Inflammatory macrophage treated with lipopolysaccharide for 1 hour (primary cell): ENCODE measurements around the gene BMPR1A.
A peak's percentile ranks its signal among the peaks of the same experiment; 100 is the strongest.
"Not testable (repeated sequence)": the region's sequence is repeated elsewhere in the genome, so short reads cannot be mapped to it uniquely, and the experiment has no call there.

Source experiments
- DNase-seq, 2 donors: peaks; one replicate each; pipeline ENCODE4 v3.0.0-alpha.2; 2020 to 2022

Gene BMPR1A

DNA sequence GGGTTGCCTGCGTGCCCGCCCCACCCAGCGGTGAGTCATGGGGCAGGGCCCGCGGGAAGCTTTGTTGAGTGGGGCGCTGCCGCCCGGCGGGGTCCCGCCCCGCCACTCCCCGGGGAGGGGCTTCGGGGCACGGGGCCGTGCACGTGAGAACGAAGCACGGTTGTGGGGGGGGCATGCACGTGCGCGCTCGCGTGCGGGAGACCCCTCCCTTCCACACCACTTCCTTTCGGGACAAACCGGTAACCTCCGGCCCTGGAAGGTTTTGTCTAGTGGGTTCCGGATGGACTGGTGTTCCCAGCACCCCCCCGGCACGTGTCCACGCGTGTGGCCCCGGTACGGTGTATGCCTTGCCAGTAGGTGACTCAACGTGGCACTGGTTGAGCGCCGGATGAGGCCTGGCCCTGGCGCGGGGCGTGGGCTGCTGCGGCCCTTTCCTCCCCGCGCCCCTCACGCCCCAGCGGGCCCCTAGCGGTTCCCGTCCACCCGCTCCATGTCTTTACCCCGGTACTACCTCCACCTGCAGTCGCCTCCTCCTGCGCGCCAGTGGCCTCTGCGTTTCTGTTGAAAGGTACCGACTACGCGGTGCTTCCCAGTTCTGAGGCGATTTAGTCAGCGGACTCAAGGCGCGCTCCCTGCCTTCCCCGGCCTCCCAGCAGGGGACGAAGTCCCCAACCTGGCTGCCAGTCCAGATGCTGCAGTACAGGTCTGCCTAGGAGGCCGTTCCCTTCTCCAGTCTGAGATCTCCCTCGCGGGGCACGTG, 215.0 kb downstream of the BMPR1A start:
- DNase-seq, result peak; percentile 74 to 85

DNA sequence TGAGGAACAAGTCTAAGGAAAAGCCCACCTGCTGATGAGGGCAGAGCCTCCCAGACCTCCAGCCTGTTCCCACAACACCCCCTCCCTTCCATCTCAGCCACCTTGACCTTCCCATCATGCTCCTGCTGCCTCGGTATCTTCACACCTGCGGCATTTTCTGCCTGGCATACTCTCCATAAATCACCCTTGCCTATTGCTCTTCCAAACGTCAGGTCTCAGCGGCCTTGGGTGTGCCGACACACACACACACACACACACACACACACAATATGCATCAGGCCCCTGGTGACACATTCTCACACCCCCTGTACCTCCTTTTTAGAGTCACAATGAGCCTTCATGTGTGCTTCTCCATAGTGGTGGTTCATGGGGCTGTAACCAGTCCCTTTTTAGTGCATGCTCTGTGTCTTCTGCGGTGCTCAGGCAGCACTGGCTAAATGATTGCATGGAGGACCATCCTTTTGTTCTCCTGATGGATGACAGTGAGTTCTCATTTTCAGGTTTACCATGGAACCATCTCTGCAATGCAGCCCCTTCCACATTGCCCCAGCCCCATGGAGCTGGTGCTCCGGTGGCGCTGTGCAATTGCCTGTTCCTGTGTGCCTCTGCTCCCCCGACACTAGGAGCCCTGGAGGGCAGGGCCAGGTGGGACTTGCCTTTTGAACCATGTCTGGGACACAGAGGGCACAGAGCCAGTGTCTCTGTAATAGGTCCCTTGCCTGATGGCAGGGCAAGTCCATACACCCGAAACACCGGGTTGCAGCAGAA, 216.4 kb downstream of the BMPR1A start:
- DNase-seq, result no peak

DNA sequence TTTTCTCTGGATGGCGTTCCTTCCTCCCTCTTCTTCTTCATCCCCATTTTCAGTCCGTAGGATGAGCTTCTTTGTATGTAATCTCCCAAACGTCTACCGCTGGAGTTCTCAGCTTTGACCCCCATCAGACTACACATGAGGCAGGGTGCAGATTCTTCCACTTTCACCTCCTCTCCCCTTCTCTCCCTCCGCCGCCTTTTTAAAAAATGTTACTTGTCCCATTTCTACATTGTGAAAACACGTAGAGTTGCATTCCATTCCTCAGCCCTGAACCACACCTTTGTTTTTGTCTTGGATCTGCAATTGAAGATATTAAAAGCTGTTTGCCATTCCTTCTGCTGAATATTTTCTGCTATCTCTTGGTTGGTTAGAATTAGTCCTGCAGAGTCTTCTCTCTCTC, 218.1 kb downstream of the BMPR1A start:
- DNase-seq, result no peak

DNA sequence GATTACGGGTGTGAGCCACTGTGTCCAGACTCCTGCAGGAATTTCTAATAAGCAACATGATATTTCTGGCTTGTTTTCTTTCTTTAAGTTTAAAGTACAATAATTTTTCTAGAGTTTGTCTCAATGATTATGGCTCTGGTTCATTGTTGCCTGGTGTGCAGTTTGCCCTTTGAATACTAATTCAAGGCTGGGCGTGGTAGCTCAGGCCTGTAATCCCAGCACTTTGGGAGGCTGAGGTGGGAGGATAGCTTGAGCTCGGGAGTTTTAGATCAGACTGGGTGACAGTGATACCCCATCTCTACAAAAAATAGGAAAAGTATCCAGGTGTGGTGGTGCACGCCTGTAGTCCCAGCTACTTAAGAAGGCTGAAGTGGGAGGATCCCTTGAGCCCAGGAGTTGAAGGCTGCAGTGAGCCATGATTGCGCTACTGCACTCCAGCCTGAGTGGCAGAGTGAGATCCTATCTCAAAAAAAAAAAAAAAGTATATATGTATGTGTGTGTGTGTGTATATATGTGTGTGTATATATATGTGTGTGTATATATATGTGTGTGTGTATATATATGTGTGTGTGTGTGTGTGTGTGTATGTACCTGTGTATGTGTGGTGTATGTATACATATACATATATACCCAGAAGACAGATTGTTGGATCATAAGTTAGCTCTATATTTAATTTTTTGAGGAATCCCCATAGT, 220.1 kb downstream of the BMPR1A start:
- DNase-seq, result no peak

DNA sequence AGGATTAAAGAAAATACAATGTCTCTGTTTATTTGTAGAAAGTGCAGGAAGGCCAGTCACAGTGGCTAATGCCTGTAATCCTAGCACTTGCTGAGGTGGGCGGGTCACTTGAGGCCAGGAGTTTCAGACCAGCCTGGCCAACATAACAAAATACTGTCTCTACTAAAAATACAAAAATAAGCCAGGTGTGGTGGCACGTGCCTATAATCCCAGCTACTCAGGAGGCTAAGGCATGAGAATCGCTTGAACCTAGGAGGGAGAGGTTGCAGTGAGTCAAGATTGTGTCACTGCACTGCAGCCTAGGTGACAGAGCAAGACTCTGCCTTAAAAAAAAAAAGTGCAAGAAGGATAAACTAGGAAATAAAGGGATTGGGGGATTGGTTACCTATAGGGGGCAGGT, 222.0 kb downstream of the BMPR1A start:
- DNase-seq, result not testable (repeated sequence)

DNA sequence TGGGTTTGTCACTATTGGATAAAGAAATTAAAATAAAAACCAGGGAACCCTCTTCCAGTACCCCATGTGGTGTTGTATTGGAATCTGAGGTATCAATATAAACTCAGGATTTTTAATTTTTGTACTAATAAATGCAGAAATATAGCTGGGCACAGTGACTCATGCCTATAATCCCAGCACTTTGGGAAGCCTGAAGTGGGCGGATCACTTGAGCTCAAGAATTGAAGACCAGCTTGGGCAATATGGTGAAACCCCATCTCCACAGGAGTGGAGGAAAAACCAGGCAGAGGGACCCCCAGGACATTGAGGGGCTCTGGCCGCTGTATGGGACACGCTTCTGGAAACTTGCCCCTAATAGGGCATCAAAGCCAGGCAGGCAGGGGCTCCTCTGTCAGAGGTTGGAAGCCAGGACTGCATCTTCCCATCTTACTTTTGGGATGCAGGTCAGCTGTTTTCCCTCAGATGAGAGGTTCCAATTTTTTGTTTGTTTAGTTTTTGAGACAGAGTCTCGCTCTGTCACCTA, 222.9 kb downstream of the BMPR1A start:
- DNase-seq, result no peak

DNA sequence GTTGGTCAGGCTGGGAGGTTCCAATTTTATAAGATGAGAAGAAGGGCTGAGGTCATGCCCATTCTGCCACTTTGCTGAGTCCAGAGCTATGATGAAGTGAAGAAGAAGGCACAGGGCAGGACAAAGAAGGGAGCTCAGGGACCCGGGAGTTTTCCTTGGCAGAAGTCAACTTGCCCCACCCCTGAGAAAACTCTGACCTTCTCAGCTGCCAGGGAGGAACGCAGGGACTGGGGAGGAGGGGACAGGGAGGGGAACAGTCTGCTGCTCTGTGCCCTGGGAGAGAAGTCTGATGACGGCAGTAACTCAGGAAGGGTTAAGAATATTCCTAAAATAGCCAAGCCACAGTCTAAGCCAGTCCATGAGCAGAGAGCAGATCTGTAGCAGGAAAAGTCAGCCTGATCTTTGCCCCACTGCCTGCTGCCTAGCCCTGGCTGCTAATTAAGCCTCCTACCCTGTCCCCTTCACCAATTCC, 223.6 kb downstream of the BMPR1A start:
- DNase-seq, result no peak

DNA sequence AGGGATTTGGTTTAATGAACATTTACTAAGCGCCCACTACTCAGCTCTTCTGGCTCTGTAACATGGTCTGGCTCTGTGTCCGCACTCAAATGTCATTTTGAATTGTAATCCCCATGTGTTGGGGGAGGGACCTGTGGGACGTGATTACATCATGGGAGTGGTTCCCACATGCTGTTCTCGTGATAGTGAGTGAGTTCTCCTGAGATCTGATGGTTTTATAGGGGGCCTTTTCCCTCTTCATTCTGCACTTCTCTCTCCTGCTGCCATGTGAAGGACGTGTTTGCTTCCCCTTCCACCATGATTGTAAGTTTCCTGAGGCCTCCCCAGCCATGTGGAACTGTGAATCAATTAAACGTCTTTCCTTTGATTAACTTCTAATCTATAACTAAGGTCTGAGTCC, 224.6 kb downstream of the BMPR1A start:
- not testable (repeated sequence) for DNase-seq

DNA sequence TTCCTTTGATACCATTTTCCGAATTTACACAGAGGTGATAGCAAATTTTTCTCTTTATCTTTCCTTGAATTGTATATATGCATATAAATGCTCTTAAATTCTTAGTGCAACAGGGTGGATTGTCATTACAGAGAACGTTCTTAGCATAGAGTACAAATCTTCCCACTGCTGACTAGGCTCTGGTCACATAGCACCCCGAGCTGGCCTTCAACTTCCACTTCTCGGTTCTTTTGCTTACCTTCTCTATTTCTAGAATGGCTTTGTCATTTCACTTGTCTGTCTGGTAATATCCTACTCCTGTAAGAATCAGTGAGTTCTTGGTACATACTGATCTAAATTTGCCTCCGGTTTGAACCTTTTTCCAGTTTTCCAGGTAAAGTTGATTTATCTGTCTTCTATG, 225.3 kb downstream of the BMPR1A start:
- DNase-seq, result no peak
